Renal cortex interstitium (tissue), 11 donors: ENCODE data around the gene CNTNAP2. TPM values are rescaled to one million over a fixed set of nuclear protein-coding genes. Genes with fewer than 3 reads are reported as not detected.
A peak's percentile ranks its signal among the peaks of the same experiment; 100 is the strongest.

Experiments
- DNase-seq, 11 donors: peaks; one replicate each; pipeline ENCODE4 v3.0.0-alpha.2; 2013; ENCODE audit warnings: low read depth in 9 of 11, low spot score in 4 of 11; ENCODE audit errors: extremely low read depth in 1 of 11
- polyA plus RNA-seq, 3 donors: library from polyadenylated mRNA; unstranded; fragments of 120-200 nt; gene quantifications; one replicate each; pipeline ENCODE4 v1.2.1, GENCODE V29; 2013; ENCODE audit not compliant: insufficient read length in 3 of 3

CNTNAP2 gene
- polyA plus RNA-seq, 3 donors, result 25.6 to 29.3 (median 26.6) TPM

- DNase-seq, result no peak
Measured at GRCh38 chr7:148161776-148162175, 2045.2 kb downstream of the CNTNAP2 start.

GRCh38 chr7:148162808-148163207 is 2046.2 kb downstream of the CNTNAP2 start:
- no peak for DNase-seq

GRCh38 chr7:148163246-148163645 is 2046.6 kb downstream of the CNTNAP2 start:
- DNase-seq, result no peak

- DNase-seq, result no peak
Measured at GRCh38 chr7:148172920-148173319, 2056.3 kb downstream of the CNTNAP2 start.

GRCh38 chr7:148173369-148173768 is 2056.8 kb downstream of the CNTNAP2 start:
- DNase-seq, result no peak

GRCh38 chr7:148174376-148174775 is 2057.8 kb downstream of the CNTNAP2 start:
- DNase-seq, result no peak

GRCh38 chr7:148175512-148175911 is 2058.9 kb downstream of the CNTNAP2 start:
- no peak for DNase-seq

- DNase-seq, result no peak
Measured at GRCh38 chr7:148177972-148178371, 2061.4 kb downstream of the CNTNAP2 start.

GRCh38 chr7:148180075-148180474 is 2063.5 kb downstream of the CNTNAP2 start:
- DNase-seq, result no peak

- DNase-seq, result no peak
Measured at GRCh38 chr7:148182264-148182663, 2065.7 kb downstream of the CNTNAP2 start.

GRCh38 chr7:148185041-148185440 is 2068.4 kb downstream of the CNTNAP2 start:
- DNase-seq, result peak in 2 of 11 donors; percentile 3 to 5

GRCh38 chr7:148187471-148187870 is 2070.9 kb downstream of the CNTNAP2 start:
- DNase-seq, result no peak

- DNase-seq, result no peak
Measured at GRCh38 chr7:148191391-148192065, 2074.9 kb downstream of the CNTNAP2 start.

GRCh38 chr7:148192491-148192890 is 2075.9 kb downstream of the CNTNAP2 start:
- no peak for DNase-seq

GRCh38 chr7:148201992-148202391 is 2085.4 kb downstream of the CNTNAP2 start:
- DNase-seq, result no peak

GRCh38 chr7:148204639-148205304 is 2088.2 kb downstream of the CNTNAP2 start:
- DNase-seq, result no peak

- DNase-seq, result no peak
Measured at GRCh38 chr7:148209643-148210190, 2093.1 kb downstream of the CNTNAP2 start.

- DNase-seq, result peak in 4 of 11 donors; percentile 15 to 35 (median 22)
Measured at GRCh38 chr7:148210804-148211325, 2094.3 kb downstream of the CNTNAP2 start.

GRCh38 chr7:148211740-148212151 is 2095.1 kb downstream of the CNTNAP2 start:
- DNase-seq, result no peak

GRCh38 chr7:148212731-148213130 is 2096.1 kb downstream of the CNTNAP2 start:
- no peak for DNase-seq
